Hepatocyte (in vitro differentiated cells): ENCODE data around the gene FAM53B. TPM values are rescaled to one million over a fixed set of nuclear protein-coding genes. Genes with fewer than 3 reads are reported as not detected.

ENCODE experiments used
- DNase-seq: peaks from one replicate; pipeline ENCODE4 v3.0.0-alpha.2; 2016; ENCODE audit warnings: low spot score
- H2AFZ ChIP-seq: fragments of 200-600 bp; sonication (generic); 2 replicates; pipeline ENCODE4 v1.6.0; 2016; ENCODE audit warnings: antibody characterized with exemption, mild to moderate bottlenecking
- H3K27ac ChIP-seq: fragments of 200-600 bp; sonication (generic); 2 replicates; pipeline ENCODE4 v1.5.1; 2016; ENCODE audit warnings: mild to moderate bottlenecking
- H3K27me3 ChIP-seq: fragments of 200-600 bp; sonication (generic); 2 replicates; pipeline ENCODE4 v1.6.1; 2016
- H3K36me3 ChIP-seq: fragments of 200-600 bp; sonication (generic); replicated peaks from 2 replicates; pipeline ENCODE4 v1.5.1; 2016; ENCODE audit warnings: low read depth; ENCODE audit not compliant: insufficient read depth
- H3K4me1 ChIP-seq: fragments of 200-600 bp; sonication (generic); 2 replicates; pipeline ENCODE4 v1.5.1; 2016; ENCODE audit warnings: mild to moderate bottlenecking, moderate library complexity; ENCODE audit not compliant: insufficient read depth
- H3K4me2 ChIP-seq: fragments of 200-600 bp; sonication (generic); 2 replicates; pipeline ENCODE4 v1.6.0; 2016
- H3K4me3 ChIP-seq: fragments of 200-600 bp; sonication (generic); 2 replicates; pipeline ENCODE4 v1.5.1; 2016; ENCODE audit warnings: mild to moderate bottlenecking
- H3K79me2 ChIP-seq: fragments of 200-600 bp; sonication (generic); 2 replicates; pipeline ENCODE4 v1.6.0; 2017; ENCODE audit warnings: mild to moderate bottlenecking
- H3K9me2 ChIP-seq: fragments of 200-600 bp; sonication (generic); replicated peaks from 2 replicates; pipeline ENCODE4 v1.6.0; 2017; ENCODE audit warnings: mild to moderate bottlenecking; ENCODE audit not compliant: insufficient read depth
- H3K9me3 ChIP-seq: fragments of 200-600 bp; sonication (generic); 2 replicates; pipeline ENCODE4 v1.5.1; 2016; ENCODE audit warnings: low read depth, mild to moderate bottlenecking
- H4K20me1 ChIP-seq: fragments of 200-600 bp; sonication (generic); 2 replicates; pipeline ENCODE4 v1.6.0; 2016; ENCODE audit warnings: mild to moderate bottlenecking; ENCODE audit not compliant: insufficient read depth, poor library complexity, severe bottlenecking
- EZH2 ChIP-seq: fragments of 200-600 bp; sonication (generic); IDR thresholded peaks from 2 replicates; pipeline ENCODE4 v1.6.1; 2016; ENCODE audit warnings: antibody characterized with exemption, mild to moderate bottlenecking, borderline replicate concordance
- EZH2phosphoT487 ChIP-seq: fragments of 200-600 bp; sonication (generic); IDR thresholded peaks from one replicate; pipeline ENCODE4 v1.6.1; 2018; ENCODE audit warnings: antibody characterized with exemption, mild to moderate bottlenecking, low read depth, moderate library complexity; ENCODE audit not compliant: unreplicated experiment, severe bottlenecking
- WGBS: methylation state at CpG from one replicate; pipeline ENCODE4 v1.1.6; 2016; ENCODE audit warnings: low lambda C conversion rate; ENCODE audit errors: missing lambda C conversion rate; 5-methylcytosine and 5-hydroxymethylcytosine counted together
- polyA plus RNA-seq: library from polyadenylated mRNA; unstranded; fragments of >200 nt; fragmentation: Nextera tagmentation; extraction: Ambion mirVana; gene quantifications from 2 replicates; pipeline ENCODE4 v1.2.1, GENCODE V29; 2016
- total RNA-seq: library from RNA; depleted of rRNA; stranded (reverse); fragments of >200 nt; gene quantifications from 2 replicates; pipeline ENCODE4 v1.2.3, GENCODE V29; 2014
- TF ChIP-seq, protein P1 (sequence below): fragments of 200-600 bp; sonication (generic); IDR thresholded peaks from 2 replicates; pipeline ENCODE4 v1.5.1; 2016; ENCODE audit warnings: antibody characterized with exemption, mild to moderate bottlenecking; ENCODE audit not compliant: poor library complexity

FAM53B gene
- total and polyA plus RNA-seq, 2 experiments from 2014 or later: 10.3 to 23.6 TPM

DNA sequence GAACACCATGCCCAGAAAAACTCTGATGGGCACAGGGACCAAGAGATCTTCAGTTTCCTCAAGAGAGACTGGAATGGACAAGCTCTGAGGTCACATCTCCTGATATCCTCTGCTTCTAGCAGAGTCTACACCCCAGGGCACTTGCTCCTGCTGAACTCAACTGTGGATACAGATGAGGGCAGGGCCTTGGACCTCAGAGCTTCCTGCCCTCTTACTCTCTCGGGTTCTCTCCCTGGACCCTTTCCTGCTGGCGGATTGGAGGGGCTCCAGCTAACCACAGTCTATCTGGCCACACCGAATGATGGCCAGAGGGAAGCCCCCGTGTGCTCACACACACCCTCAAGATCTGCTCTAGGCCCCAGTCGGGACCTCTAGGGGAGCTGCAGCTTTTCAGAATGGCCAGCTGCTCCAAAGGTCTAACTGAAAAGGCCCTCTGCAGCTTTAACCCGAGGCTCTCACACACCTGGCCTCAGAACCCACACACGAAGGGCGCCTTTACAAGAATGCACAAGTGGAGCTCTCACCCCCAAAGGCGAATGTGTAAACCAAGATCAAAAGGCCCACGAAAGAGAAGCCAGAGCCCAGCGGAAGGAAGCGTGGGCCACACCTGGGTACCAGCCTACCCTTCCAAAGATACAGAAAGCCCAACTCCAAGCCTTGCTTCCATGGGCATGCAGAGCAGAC, 65.5 kb downstream of the FAM53B start:
- H3K4me1 ChIP-seq: peaks cover 7% of the 10 kb centered on the region
- no peaks in the 10 kb centered on the region for H3K27me3 ChIP-seq
- H3K9me3 ChIP-seq: no peaks in the 10 kb centered on the region
- H3K4me3 ChIP-seq: no peak overlapping the region
- H4K20me1 ChIP-seq: peaks cover 7% of the 10 kb centered on the region
- no peak overlapping the region for H3K27ac ChIP-seq
- H3K9me2 ChIP-seq: no peaks in the 10 kb centered on the region
- no peak overlapping the region for H3K4me2 ChIP-seq
- no peaks in the 10 kb centered on the region for H3K36me3 ChIP-seq
- 97% methylated on average over 12 of the region's 12 CpGs for WGBS
- TF ChIP-seq, protein P1, sequence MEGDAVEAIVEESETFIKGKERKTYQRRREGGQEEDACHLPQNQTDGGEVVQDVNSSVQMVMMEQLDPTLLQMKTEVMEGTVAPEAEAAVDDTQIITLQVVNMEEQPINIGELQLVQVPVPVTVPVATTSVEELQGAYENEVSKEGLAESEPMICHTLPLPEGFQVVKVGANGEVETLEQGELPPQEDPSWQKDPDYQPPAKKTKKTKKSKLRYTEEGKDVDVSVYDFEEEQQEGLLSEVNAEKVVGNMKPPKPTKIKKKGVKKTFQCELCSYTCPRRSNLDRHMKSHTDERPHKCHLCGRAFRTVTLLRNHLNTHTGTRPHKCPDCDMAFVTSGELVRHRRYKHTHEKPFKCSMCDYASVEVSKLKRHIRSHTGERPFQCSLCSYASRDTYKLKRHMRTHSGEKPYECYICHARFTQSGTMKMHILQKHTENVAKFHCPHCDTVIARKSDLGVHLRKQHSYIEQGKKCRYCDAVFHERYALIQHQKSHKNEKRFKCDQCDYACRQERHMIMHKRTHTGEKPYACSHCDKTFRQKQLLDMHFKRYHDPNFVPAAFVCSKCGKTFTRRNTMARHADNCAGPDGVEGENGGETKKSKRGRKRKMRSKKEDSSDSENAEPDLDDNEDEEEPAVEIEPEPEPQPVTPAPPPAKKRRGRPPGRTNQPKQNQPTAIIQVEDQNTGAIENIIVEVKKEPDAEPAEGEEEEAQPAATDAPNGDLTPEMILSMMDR: no peak
- no peak for TF ChIP-seq EZH2phosphoT487
- TF ChIP-seq EZH2: no peak
- no peak overlapping the region for H2AFZ ChIP-seq
- peaks cover 70% of the 10 kb centered on the region for H3K79me2 ChIP-seq
- no peak for DNase-seq

DNA sequence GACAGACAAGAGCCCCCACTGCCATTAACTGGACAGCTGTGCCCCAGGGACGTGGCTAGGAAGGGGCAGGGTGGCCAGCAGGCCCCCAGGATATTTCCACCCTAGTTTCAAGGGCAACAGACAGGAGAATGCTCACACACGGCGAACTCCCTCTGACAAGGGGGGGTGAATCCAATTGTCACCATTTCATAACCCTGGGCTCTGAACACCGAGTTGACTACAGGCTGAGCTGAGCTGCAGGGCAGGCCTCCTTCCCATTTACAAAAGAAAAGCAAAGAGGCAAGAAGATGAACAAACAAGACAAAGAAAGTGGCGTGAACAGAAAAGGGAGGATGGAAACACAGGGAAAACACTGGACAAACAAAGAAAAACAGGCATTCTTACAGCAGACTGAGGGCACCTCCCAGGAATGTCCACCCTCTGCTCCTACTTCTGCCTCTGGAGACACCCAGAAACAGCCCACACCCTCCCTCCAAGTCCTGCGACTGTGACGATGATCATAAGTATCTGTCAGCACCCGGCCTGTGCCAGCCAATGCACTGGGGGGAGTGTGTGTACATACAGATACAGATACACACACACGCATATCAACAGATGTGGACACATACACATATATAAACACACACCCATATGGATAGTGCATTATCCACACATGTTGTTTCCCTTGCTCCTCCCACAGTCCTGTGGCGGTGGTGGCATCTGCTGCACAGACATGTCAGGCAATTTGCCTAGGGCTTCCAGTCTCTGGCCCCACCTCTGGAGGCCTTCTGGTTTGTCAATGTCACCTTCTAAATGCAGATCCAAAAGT, 66.2 kb downstream of the FAM53B start:
- Histone ChIP-seq H2AFZ (no peak overlapping the region), H4K20me1 (peaks cover 11% of the 10 kb centered on the region), H3K4me2 (no peak overlapping the region), H3K27ac (peak overlapping the region; percentile 8), H3K9me3 (no peaks in the 10 kb centered on the region), H3K79me2 (peaks cover 75% of the 10 kb centered on the region), H3K4me1 (peaks cover 7% of the 10 kb centered on the region), H3K36me3 (no peaks in the 10 kb centered on the region), H3K9me2 (no peaks in the 10 kb centered on the region), H3K27me3 (no peaks in the 10 kb centered on the region), H3K4me3 (no peak overlapping the region)
- no peak for DNase-seq
- WGBS: 81% methylated on average over 10 of the region's 10 CpGs
- TF ChIP-seq, protein P1: no peak
- TF ChIP-seq EZH2phosphoT487 (no peak), EZH2 (no peak)

DNA sequence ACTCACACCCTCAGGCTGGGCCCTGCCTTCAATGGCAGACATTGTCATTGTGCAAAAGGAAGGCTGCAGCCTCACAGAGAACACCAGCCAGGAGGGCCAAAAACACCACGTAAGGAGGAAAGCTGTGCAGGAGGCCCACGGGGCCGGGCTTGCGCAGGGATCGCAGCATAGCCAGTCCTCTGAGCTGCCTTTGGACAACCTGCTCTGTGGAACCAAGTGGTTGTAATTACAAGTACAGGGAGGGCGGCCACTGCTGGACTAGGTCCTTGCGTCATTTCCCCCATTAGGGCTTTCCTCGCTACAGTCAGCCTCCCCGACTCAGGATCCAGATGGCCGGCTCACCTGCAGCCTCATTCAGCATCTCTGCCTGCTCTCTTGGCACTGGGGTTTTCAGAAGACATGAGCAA, 66.9 kb downstream of the FAM53B start:
- Histone ChIP-seq H3K36me3 (no peaks in the 10 kb centered on the region), H3K4me2 (no peak overlapping the region), H3K79me2 (peaks cover 81% of the 10 kb centered on the region), H3K4me3 (no peak overlapping the region), H3K9me2 (no peaks in the 10 kb centered on the region), H3K4me1 (peaks cover 11% of the 10 kb centered on the region), H3K27ac (peak overlapping the region; percentile 8), H3K27me3 (no peaks in the 10 kb centered on the region), H3K9me3 (no peaks in the 10 kb centered on the region), H4K20me1 (peaks cover 11% of the 10 kb centered on the region), H2AFZ (no peak overlapping the region)
- TF ChIP-seq, protein P1: no peak
- no peak for TF ChIP-seq EZH2
- TF ChIP-seq EZH2phosphoT487: no peak
- WGBS: 91% methylated on average over 10 of the region's 10 CpGs
- no peak for DNase-seq
